SKM-1 treated with dmso at 0.1 percent for 144 hours (cell line): ENCODE data around the gene MRPL57.
"Not testable (repeated sequence)": the region's sequence is repeated elsewhere in the genome, so short reads cannot be mapped to it uniquely, and the experiment has no call there.

Experiments used
- DNase-seq: peaks from one replicate; lab custom pipeline; 2025; ENCODE audit not compliant: unreplicated experiment; lab: John Stamatoyannopoulos, UW

The MRPL57 gene

GRCh38 chr13:21194756-21195155, 18.3 kb downstream of the MRPL57 start:
- not testable (repeated sequence) for DNase-seq

GRCh38 chr13:21197606-21198225, 21.3 kb downstream of the MRPL57 start:
- DNase-seq, result not testable (repeated sequence)

GRCh38 chr13:21198391-21198790, 21.9 kb downstream of the MRPL57 start:
- not testable (repeated sequence) for DNase-seq

GRCh38 chr13:21201456-21202190, 25.2 kb downstream of the MRPL57 start:
- not testable (repeated sequence) for DNase-seq

DNA sequence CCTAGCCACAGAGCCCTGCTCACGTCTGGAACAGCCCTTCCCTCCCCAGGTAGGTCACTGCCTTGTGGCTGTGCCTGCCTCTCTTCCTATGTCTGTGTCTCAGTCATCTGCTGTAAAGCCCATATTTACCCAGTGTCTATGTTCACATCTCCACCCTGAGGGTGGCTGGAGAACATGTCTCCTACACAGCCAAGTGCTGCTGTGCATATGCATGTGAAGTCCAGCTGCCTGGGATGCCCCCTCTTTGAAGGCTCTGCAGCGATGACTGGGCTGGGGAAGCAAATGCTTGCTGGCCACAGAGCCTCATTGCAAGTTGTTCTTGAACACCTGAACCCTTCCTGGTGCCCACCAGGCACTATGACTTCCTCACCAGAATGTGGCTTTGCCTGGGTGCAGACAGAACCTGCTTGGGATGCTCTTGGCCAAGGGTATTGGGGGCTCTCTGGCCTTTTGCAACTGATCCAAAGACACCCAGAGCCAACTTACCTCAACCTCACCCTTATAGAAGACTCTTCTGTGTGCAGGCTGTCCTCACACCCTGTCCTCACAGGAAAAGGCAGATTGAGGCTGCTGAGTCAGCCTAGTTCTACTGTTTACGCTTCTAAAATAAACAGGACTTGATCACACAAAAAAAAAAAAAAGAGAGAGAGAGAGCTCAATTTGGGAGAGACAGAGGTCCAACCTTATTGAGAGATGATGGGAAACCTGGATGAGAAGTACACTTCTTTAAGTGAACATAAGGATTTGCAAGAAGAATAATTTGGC, 26.5 kb downstream of the MRPL57 start:
- no peak for DNase-seq

DNA sequence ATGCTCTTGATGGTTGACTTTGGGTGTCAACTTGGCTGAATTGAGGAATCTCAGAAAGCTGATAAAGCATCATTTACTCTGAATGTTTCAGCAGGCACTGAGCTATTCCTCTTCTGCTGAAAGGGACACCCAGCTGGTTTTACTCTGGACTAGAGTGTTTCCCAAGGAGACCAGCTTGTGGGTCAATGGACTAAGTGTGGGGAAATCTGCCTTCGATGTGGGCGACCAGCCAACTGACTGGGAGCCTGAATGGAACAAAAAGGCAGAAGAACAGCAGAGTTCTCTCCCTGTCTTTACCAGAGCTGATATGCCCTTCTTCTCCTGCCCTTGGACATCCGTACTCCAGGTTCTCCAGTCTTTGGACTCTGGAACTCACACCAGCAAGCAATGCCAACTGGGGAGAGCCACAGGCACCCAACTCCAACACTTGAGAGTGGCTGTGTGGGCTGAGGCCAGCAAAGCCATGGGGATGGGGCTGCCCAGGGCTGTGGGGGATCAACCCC, 32.2 kb downstream of the MRPL57 start:
- DNase-seq, result no peak

DNA sequence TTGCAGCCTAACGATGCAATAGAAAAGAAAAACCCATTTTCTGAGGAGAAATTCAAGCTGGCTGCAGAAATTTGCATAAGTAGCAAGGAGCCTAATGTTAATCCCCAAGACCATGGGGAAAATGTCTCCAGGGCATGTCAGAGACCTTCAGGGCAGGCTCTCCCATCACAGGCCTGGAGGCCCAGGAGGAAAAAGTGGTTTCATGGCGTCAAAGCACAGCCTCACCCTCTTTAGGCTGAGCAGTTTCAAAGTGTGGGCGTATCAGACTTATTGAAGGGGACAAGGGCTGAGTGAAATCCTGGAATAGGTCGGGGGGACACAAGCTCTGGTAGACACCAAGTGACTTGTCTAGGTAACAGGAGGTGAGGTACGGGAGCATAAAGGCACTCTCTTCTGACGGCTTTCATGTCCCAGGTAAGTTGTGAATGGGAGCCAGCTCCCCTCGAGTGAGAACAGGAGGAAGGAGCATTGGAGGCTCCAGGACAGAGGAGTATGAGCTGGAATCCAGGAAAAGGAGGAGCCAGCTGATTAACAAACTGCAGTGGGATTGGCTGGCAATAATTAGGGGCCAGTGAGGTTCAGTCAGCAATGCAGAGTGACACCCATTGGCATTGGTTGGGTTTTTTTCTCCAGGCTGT, 35.8 kb downstream of the MRPL57 start:
- DNase-seq, result no peak

GRCh38 chr13:21215419-21215818, 39.0 kb downstream of the MRPL57 start:
- not testable (repeated sequence) for DNase-seq

GRCh38 chr13:21216332-21216731, 39.9 kb downstream of the MRPL57 start:
- DNase-seq, result no peak

GRCh38 chr13:21218351-21219035, 42.0 kb downstream of the MRPL57 start:
- DNase-seq, result no peak

DNA sequence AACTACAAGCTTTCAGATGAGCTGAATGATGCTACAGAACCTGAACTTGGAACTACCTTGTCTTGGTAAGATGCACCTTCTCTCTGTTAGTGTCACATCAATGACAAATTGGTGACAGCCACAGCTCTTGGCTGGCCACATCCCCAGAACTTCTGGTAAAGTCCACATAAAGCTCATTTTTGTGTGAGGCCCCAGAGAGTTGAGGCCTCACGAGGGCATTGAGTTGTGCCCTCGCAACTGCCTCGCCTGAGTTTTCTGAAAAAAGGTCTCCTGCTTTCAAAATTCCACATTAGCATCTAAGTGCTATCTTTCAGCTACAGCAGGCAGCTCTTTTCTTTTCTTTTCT, 42.6 kb downstream of the MRPL57 start:
- no peak for DNase-seq

DNA sequence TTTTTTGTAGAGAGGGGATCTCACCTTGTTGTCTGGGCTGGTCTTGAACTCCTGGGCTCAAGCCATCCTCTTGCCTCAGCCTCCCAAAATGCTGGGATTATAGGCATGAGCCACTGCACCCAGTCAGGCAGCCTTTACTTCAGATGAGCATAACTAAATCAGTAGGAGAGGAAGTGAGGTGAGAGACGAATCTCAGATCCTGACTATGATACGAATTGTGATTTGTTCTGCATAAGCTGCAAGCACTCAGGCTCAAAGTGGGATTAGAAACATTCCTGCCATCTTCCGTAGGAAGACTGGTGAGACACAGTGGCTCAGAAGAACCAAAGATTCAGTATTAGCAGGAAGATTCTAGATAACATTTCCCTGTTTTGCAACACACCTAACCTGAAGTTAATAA, 43.3 kb downstream of the MRPL57 start:
- not testable (repeated sequence) for DNase-seq

- DNase-seq, result no peak
Measured at GRCh38 chr13:21221268-21221667, 44.8 kb downstream of the MRPL57 start.

- no peak for DNase-seq
Measured at GRCh38 chr13:21225082-21225481, 48.6 kb downstream of the MRPL57 start.

DNA sequence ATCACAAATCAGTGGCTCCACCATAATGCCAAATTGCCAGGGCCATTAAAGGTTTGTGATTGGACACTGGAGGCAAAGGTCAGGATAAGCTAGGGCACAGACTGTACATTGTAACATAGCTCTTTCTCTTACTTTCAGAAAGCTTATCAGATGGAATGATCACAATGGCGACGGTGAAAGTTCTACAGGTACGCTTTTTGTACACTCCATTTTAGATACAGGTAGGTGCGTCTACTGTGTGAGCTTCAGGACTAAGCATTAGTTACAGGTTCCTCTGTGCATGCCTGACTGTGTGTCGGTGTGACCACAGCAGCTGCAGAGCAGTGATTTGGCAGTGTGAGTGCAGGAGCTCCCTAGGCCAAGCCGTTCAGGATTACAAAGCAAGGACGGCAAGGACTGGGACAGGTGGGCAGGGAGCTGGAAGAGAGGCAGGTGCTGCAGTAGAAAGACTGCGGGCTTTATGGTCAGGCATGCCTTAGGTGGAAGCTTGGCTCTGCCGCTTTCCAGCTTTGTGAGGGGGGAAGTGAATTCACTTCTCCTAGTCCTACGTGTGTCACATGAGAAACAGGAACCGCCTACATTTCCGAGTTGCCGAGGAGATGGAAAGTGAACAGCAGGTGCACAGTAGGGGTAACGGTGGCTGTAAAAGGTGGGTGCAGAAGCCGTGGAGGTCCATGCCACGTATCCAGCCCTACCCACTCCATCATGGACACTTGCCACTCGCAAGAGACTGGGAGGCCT, 49.6 kb downstream of the MRPL57 start:
- no peak for DNase-seq

DNA sequence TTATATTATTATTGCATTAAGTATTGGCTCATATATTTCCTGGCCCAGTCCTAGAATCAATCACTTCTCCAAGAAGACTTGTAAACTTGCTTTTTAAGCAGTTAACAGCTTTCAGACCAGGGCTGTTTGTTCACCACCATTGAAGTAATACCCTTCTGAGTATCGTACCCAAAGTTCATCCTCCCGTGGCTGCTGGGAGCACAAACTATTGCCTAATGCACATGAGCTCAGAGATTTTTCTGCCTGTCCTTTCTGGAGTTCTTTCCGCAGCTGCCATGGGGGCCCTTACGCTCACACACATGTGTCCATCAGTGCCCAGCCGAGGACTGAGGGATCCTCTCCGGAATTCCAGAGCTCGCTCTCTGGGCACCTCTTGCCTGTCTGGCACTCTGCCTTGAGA, 51.5 kb downstream of the MRPL57 start:
- DNase-seq, result no peak
